ENCODE results near the gene ZNF385B. TPM values are rescaled to one million over a fixed set of nuclear protein-coding genes. Genes with fewer than 3 reads are reported as not detected.

Gene ZNF385B
- total and polyA plus RNA-seq, 4 donors: 3.0 to 7.2 (median 3.9) TPM

GRCh38 chr2:179686718-179687342 lies 174.6 kb downstream of the ZNF385B start:
- Histone ChIP-seq H3K4me1 (ENCODE audit: control insufficient read depth in 4 of 4, insufficient read depth in 4 of 4, low read length in 3 of 4) (no peaks in the 10 kb centered on the region), H3K4me3 (ENCODE audit: low read depth in 1 of 3, low read length in 3 of 3) (no peak overlapping the region), H3K27me3 (ENCODE audit: control insufficient read depth in 4 of 4, insufficient read depth in 4 of 4, low read length in 3 of 4) (no peaks in the 10 kb centered on the region), H3K36me3 (ENCODE audit: control insufficient read depth in 4 of 4, insufficient read depth in 3 of 4, low read depth in 1 of 4, low read length in 3 of 4) (no peaks in the 10 kb centered on the region), H3K9me3 (ENCODE audit: control insufficient read depth in 4 of 4, low read length in 3 of 4) (no peaks in the 10 kb centered on the region), H3K27ac (ENCODE audit: low read depth in 1 of 2, low read length in 2 of 2) (no peak overlapping the region), H3K9ac (ENCODE audit: low read depth in 1 of 2, low read length in 2 of 2) (no peak overlapping the region)
- no peak for TF ChIP-seq ZBTB33 (IDR thresholded peaks at IDR 0.05)
- no peak for TF ChIP-seq RAD21 (IDR thresholded peaks at IDR 0.05)
- TF ChIP-seq SP1 (IDR thresholded peaks at IDR 0.05): no peak
- no peak for TF ChIP-seq FOXA2 (IDR thresholded peaks at IDR 0.05)
- no peak for TF ChIP-seq HNF4G (IDR thresholded peaks at IDR 0.05)
- TF ChIP-seq EGR1 (IDR thresholded peaks at IDR 0.05; ENCODE audit: low read depth in 2 of 2): no peak
- no peak for TF ChIP-seq TAF1 (conservative IDR thresholded peaks at IDR 0.05)
- 72% methylated on average over 2 of the region's 2 CpGs for WGBS
- no peak for DNase-seq (ENCODE audit: low spot score)

GRCh38 chr2:179686069-179686468 lies 175.3 kb downstream of the ZNF385B start:
- Histone ChIP-seq H3K36me3 (ENCODE audit: control insufficient read depth in 4 of 4, insufficient read depth in 3 of 4, low read depth in 1 of 4, low read length in 3 of 4) (no peaks in the 10 kb centered on the region), H3K9me3 (ENCODE audit: control insufficient read depth in 4 of 4, low read length in 3 of 4) (no peaks in the 10 kb centered on the region), H3K4me1 (ENCODE audit: control insufficient read depth in 4 of 4, insufficient read depth in 4 of 4, low read length in 3 of 4) (no peaks in the 10 kb centered on the region), H3K27me3 (ENCODE audit: control insufficient read depth in 4 of 4, insufficient read depth in 4 of 4, low read length in 3 of 4) (no peaks in the 10 kb centered on the region), H3K27ac (ENCODE audit: low read depth in 1 of 2, low read length in 2 of 2) (no peak overlapping the region), H3K4me3 (ENCODE audit: low read depth in 1 of 3, low read length in 3 of 3) (no peak overlapping the region), H3K9ac (ENCODE audit: low read depth in 1 of 2, low read length in 2 of 2) (no peak overlapping the region)
- no peak for DNase-seq (ENCODE audit: low spot score)
- 90% methylated on average over 2 of the region's 2 CpGs for WGBS
- TF ChIP-seq JUND (IDR thresholded peaks at IDR 0.05) (no peak), FOXA1 (IDR thresholded peaks at IDR 0.05) (no peak), TAF1 (conservative IDR thresholded peaks at IDR 0.05) (no peak), RAD21 (IDR thresholded peaks at IDR 0.05) (no peak)

GRCh38 chr2:179685146-179685545 lies 176.3 kb downstream of the ZNF385B start:
- H3K27me3 ChIP-seq (ENCODE audit: control insufficient read depth in 4 of 4, insufficient read depth in 4 of 4, low read length in 3 of 4): no peaks in the 10 kb centered on the region
- TF ChIP-seq RXRA (IDR thresholded peaks at IDR 0.05): no peak
- TF ChIP-seq RAD21 (IDR thresholded peaks at IDR 0.05): no peak
- no peak for TF ChIP-seq MAX (IDR thresholded peaks at IDR 0.05)
- no peak for TF ChIP-seq HNF4G (IDR thresholded peaks at IDR 0.05)
- TF ChIP-seq NR2F2 (IDR thresholded peaks at IDR 0.05): no peak
- no peak for TF ChIP-seq FOXA2 (IDR thresholded peaks at IDR 0.05)
- no peak for TF ChIP-seq SP1 (IDR thresholded peaks at IDR 0.05)
- no peak for TF ChIP-seq ATF3 (IDR thresholded peaks at IDR 0.05)
- no peak for TF ChIP-seq CTCF (IDR thresholded peaks at IDR 0.05; ENCODE audit: low read depth, low read length, missing input control)
- TF ChIP-seq HNF4A (conservative IDR thresholded peaks at IDR 0.05): no peak
- no peak for TF ChIP-seq FOXA1 (IDR thresholded peaks at IDR 0.05)
- 48% methylated on average over 1 of the region's 1 CpG for WGBS
- no peak overlapping the region for H3K27ac ChIP-seq (ENCODE audit: low read depth in 1 of 2, low read length in 2 of 2)
- H3K9me3 ChIP-seq (ENCODE audit: control insufficient read depth in 4 of 4, low read length in 3 of 4): no peaks in the 10 kb centered on the region
- no peak overlapping the region for H3K9ac ChIP-seq (ENCODE audit: low read depth in 1 of 2, low read length in 2 of 2)
- no peaks in the 10 kb centered on the region for H3K36me3 ChIP-seq (ENCODE audit: control insufficient read depth in 4 of 4, insufficient read depth in 3 of 4, low read depth in 1 of 4, low read length in 3 of 4)
- no peaks in the 10 kb centered on the region for H3K4me1 ChIP-seq (ENCODE audit: control insufficient read depth in 4 of 4, insufficient read depth in 4 of 4, low read length in 3 of 4)
- H3K4me3 ChIP-seq (ENCODE audit: low read depth in 1 of 3, low read length in 3 of 3): no peak overlapping the region
- no peak for DNase-seq (ENCODE audit: low spot score)
